ENCODE measurements around the gene HYPK.
"Not testable (repeated sequence)": the region's sequence is repeated elsewhere in the genome, so short reads cannot be mapped to it uniquely, and the experiment has no call there.

Gene HYPK

DNA sequence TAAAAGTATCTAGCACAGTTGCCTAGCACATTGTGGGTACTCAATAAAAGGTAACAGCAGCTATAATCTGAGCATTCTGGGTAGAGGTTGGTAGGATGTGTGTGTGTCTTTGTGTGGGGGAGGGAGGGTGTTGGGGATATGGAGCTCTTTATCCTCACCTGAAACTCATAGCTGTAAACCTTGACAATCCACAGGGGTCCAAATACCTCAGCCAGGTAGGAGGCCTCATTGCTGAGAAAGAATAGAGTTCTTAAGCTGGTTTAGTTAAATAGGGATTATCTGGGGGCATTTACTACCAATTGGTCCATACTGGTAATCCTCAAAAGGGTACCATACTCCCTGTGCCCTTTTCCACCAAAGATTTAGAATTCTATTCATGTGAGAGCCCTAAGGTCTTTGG, 4.4 kb upstream of the HYPK start:
- no peak for DNase-seq

DNA sequence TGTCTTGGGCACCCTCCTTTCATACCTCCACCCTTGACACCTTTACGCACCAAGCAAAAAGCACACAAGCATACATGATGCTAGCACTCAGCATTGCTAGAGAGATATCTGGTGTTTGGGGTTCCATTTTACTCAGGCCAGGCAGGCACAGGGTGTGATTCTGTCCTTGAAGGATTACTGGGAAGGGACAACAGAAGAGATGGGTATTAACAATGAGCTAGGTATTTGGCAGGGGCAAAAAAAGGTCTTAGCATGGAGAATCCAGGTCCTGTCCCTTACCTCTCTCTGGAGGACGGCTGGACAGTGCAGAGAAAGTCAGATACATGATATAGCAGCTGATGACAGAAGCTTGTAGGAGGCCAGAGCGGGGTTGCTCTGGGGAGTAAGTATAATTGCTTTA, 3.8 kb upstream of the HYPK start:
- no peak for DNase-seq

DNA sequence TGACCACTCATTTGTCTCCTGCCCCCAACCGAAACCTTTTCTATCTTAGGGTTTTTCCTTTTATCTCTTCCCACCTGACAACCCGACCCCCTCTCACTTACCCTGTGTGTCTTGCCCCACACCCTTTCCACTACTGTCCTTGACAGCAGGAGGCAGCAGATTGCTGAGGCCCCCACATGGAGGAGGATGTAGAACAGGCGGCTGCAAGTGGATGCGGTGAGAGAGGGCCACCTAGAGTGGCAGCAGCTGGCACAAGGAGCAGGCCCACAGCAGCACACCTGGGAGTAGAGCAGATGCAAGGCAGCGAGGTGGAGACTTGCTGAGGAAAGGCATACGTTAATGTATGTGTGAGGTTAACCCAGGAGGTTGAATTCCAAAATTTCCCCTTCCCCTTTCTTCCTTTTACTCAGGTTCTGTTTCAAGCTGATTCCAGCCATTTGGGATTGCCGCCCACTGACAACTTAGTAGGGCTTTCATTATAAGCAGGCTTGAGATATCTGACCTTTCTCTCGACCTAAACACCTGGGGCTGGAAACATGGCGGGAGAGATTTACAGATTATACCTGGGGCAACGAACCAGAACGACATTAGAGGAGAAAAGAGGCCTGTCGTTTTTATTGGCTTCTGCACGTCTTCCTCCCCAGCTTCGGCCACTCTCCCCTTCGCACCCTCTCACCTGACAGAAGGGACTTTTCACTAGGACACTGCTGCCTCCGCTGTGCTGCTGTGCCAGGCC, 1.0 kb upstream of the HYPK start:
- no peak for DNase-seq

DNA sequence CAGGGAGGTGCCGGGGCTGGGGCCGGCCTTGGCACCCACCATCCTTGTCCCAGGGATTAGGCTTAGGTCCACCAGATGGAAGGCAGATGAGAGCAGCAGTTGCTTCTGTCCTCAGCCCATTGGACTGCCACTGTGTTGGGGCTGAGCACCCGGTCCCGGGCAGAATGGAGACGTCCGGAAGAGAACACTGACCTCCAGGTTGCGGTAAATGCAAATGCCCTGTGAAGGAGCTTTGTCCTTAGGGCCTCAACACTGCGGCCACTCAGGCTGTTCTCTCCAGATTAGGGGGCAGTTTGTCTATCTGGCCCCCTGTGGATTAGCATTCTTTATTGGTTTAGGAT, 484 bp upstream of the HYPK start, which contains the start of gene SERINC4:
Gene SERINC4, minus strand, starts transcription at position 276 of the 341 bp plus-strand sequence. Its CDS starts 234 bp downstream, at position 42.
- no peak for DNase-seq

DNA sequence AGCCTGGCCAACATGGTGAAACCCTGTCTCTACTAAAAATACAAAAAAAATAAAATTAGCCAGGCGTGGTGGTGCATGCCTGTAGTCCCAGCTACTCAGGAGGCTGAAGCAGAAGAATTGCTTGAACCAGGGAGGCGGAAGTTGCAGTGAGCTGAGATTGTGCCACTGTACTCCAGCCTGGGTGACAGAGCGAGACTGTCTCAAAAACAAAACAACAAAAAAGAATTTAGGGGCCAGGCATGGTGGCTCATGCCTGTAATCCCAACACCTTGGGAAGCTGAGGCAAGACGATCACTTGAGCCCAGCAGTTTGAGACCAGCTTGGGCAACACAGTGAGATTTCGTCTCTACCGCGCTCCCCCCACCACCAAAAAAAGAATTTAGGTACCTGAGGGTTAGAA, 2.3 kb downstream of the HYPK start:
- not testable (repeated sequence) for DNase-seq

DNA sequence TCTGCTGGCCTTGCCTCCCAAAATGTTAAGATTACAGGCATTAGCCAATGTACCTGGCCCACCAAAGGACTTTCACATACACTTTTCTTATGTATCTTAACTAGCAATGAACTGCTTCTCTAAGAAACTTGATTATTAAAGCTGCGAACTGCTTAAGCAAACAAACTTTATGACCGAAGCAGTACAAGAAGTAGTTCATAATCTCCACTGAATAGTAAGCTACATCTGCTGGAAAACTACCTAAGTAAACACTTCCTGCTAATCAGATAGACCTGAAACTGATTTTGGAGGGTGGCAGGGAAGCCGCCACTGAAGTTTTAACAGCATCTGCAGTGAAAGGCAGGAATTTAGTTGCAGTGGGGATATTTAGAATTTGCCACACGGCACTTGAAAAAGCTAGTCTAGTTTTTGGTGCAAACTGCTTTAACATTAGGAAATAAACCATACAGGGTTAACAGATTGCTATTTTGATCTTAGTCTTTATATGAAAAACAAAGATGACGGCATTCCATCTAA, 8.1 kb downstream of the HYPK start:
- no peak for DNase-seq

DNA sequence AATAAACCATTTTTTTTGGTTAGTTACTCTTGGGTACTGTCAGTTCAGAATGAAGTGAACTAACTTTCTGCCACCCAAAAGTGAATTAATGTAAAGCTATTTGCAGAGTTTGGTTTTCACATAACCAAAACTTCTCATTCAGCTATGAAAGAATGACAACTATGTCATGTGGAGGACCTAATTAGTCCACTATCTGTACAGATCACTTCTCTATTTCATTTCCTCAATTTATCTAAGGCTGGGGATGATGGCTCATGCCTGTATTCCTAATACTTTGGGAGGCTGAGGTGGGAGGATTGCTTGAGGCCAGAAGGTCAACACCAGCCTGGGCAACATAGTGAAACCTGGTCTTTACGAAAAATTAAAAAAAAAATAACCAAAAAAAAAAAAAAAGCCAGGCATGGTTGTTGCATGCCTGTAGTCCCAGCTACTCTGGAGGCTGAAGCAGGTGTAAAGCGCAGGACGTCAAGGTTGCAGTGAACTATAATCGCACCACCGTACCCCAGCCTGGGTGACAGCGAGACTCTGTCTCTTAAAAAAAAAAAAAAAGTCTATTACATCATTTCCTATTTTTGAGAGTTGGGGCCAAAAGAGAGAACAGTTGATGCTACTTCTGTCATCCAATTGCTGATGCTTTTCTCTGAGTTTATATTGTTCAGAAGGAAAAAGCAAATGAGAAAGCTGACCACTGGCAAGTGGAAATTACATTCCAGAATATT, 8.7 kb downstream of the HYPK start:
- DNase-seq: no peak

DNA sequence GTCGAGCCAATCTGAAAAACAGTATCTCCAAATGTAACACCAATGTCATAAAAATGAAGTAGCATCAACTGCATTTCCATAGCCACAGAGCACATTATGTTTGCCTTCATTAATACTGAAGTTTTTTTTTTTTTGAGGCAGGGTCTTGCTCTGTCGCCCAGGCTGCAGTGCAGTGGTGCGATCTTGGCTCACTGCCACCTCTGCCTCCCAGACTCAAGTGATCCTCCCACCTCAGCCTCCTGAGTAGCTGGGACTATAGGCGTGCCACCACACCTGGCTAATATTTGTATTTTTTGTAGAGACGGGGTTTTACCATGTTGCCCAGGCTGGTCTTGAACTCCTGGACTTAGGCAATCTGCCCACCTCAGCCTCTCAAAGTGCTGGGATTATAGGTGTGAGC, 14.7 kb downstream of the HYPK start:
- not testable (repeated sequence) for DNase-seq

DNA sequence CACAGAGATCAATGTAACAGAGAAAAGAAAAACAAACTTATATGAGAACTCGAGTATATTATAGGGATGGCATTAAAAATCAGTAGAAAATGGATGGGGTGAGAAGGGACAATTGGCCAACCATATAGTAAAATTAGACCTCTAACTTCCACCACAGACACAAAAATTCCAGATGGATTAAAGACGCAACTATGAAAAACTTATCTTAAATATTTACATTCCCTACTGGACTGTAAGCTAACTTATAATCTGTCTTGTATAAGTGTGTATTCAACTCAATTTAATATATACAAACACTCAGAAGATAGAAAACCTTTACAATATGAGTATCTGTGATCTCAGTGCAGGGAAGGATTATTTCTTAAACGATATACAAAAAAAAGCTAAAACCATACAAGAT, 21.1 kb downstream of the HYPK start:
- no peak for DNase-seq

DNA sequence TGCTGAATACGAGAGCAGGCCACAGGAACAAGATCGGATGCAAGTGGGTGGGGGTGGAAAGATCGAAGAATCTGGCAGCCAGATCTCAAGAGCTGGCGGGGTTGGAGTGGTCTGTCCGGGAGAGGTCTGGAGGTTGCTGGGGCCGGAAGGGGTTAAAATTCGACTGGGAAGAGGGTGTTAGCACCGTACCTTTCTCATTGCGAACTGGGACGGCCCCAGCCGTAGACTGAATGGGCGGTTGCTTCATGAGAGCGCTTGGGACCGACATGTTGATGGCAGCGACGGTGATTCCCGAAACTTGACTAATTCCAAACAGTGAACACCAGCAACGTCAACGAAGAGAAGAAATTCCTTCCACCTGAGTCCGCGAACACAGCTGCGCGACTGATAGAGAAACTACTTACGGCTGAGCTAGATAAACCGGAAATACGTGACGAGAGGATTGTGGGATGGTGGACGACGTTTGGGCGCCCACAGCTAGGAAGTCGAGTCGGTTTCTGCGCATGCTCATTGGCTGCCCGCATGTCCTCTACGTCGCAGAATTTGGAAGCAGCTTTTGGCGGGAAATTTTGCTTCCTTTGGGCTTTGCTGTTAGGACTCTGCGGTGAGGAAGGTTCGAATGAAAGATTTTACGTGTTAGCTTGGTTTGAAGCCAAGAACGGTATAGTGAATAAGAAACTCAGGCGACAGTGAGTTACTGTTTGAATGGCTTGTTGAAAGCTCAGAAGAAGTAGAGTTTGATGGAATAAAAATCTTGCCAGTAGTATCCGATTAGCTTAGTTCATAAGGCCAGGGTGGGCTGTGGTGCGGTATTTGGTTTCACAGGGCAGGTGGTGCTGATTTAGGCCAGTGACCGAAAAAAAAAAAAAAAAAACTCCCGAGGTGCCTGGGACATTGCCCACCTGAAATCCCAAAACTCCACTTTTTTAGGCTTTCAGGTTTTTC, 24.2 kb downstream of the HYPK start, which contains the start of gene MFAP1:
Gene MFAP1, minus strand, starts transcription at position 389 of the 945 bp plus-strand sequence. Its CDS starts 121 bp downstream, at position 268.
- DNase-seq: peak; percentile 90 to 92

DNA sequence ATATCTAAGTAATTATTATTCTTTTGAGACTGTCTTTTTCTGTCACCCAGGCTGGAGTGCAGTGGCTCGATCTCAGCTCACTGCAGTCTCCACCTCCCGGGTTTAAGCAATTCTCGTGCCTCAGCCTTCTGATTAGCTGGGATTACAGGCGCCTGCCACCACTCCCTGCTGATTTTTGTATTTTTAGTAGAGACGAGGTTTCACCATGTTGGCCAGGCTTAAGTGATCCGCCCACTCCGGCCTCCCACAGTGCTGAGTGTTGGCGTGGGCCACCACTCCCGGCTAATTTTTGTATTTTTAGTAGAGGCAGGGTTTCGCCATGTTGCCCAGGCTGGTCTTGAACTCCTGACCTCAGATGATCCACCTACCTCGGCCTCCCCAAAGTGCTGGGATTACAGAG, 24.9 kb downstream of the HYPK start:
- not testable (repeated sequence) for DNase-seq

DNA sequence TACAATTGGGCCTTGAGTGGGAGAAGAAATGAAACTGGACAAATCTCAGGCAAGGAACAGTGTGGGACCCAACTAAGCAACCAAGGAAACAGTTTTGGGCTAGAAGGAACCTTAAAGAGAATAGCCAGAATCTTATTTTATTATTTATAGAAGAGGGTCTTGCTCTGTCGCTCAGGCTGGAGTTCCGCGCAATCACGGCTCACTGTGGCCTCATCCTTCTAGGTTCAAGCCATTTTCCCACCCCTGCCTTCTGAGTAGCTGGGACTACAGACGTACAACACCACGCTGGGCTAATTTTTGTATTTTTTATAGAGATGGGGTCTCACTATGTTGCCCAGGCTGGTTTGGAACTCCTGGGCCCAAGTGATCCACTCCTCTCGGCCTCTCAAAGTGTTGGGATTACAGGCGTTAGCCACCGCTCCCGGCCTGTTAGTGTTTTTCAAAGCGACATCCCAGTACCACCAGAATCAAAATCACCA, 25.7 kb downstream of the HYPK start:
- no peak for DNase-seq

DNA sequence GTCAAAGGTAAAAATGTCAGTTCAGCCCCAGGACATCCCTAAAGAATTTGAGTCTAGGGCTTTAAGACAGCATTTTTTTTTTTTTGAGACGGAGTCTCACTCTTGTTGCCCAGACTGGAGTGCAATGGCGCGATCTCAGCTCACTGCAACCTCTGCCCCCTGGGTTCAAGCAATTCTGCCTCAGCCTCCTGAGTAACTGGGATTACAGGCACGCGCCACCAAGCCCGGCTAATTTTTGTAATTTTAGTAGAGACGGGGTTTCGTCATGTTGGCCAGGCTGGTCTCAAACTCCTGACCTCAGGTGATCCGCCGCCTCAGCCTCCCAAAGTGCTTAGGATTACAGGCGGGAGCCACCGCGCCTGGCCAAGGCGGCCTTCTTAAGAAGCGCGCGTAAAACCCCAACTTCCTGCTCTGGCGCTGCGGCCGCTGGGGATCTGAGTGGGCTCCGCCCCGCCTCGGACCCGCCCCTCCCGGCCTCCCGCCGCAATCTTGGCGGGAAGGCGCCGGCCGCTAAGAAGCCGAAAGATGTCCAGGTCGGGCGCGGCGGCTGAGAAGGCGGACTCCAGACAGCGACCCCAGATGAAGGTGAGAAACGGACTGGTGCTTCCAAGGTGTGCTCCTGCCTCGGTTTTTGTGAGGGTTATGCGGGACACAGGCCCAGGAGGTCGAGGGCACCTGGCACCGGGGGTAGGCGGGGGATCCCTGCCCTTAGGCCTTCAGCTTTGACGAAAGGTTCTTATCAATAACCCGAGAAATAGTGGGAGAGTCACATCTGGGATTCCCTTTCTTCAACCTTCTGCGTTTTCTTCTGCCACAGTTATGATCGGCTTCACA, 26.3 kb downstream of the HYPK start, which contains the start of gene WDR76:
Gene WDR76, plus strand, starts transcription at position 495 of the 834 bp plus-strand sequence. Its CDS starts 31 bp downstream, at position 526.
- DNase-seq: peak; percentile 46 to 53

DNA sequence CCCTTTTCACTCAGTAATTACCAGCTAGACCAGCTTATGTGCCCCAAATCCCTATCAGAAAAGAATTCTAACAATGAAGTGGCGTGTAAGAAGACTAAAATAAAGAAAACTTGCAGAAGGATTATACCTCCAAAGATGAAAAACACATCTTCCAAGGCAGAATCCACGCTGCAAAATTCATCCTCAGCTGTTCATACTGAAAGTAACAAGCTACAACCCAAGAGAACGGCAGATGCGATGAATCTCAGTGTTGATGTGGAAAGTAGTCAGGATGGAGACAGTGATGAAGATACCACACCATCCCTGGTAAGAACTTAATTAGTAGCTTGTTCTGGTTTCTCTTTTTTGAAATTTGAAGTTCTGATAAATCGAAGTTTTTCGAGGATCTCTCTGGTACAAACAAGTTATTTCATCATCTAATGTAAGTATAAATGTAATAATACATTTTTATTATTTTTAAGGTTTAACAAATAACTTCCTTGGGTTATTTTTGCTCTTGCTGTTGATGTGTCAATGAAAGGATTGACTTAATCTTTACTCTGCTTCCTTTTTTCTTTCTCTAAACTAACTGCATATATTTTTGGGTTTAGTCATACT, 27.8 kb downstream of the HYPK start:
- DNase-seq: no peak

DNA sequence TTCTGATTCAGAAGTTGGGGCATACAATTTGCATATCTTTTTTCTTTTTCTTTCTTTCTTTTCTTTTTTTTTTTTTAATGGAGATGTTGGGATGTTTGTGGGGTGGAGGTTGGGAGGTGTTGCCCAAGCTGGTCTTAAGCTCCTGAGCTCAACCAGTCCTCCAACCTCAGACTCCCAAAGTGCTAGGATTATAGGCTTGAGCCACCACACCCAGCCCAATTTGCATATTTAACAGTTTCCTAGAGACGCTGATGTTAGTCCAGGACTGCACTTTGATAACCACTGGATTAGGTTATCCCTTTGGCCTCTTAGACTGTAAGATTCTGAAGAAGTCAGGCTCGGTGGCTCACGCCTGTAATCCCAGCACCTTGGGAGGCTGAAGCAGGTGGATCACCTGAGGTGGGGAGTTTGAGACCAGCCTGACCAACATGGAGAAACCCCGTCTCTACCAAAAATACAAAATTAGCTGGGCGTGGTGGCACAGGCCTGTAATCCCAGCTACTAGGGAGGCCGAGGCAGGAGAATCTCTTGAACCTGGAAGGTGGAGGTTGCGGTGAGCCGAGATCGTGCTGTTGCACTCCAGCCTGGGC, 29.6 kb downstream of the HYPK start:
- not testable (repeated sequence) for DNase-seq

DNA sequence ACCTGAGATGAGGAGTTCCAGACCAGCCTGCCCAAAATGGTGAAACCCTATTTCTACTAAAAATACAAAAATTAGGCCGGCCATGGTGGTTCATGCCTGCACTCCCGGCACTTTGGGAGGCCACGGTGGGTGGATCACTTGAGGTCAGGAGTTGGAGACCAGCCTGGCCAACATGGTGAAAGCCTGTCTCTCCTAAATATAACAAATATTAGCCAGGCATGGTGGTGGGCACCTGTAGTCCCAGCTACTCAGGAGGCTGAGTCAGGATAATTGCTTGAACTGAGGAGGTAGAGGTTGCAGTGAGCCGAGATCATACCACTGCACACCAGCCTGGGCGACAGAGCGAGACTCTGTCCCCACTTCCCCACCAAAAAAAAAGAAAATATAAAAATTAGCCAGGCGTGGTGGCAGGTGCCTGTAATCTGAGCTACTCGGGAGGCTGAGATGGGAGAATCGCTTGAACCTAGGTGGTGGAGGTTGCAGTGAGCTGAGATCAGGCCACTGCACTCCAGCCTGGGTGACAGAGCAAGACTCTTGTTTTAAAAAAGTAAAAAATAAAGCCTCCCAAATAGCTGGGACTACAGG, 30.4 kb downstream of the HYPK start:
- not testable (repeated sequence) for DNase-seq

DNA sequence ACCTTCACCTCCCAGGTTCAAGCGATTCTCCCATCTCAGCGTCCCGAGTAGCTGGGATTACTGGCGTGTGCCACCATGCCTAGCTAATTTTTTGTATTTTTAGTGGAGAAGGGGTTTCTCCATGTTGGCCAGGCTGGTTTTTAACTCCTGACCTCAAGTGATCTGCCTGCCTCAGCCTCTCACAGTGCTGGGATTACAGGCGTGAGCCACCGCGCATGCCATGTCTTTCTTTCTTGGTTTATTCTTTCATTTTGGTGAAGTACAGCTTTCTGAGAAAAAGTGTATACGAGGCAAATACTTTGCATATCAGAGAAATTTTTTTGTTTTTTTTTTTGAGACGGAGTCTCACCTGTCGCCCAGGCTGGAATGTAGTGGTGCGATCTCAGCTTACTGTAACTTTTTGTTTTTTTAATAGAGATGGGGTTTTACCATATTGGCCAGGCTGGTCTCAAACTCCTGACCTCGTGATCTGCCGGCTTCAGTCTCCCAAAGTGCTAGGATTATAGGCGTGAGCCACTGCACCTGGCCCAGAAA, 31.2 kb downstream of the HYPK start:
- DNase-seq: not testable (repeated sequence)

DNA sequence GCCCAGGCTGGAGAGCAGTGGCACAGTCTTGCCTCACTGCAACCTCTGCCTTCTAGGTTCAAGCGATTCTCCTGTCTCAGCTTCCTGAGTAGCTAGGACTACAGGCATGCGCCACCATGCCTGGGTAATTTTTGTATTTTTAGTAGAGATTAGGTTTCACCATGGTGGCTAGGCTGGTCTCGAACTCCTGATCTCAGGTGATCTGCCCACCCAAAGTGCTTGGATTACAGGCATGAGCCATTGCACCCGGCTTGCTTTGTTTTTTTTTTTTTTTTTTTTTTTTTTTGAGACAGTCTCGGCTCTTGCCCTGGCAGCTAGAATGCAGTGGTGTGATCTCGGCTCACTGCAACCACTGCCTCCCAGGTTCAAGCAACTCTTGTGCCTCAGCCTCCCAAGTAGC, 32.1 kb downstream of the HYPK start:
- DNase-seq: not testable (repeated sequence)

DNA sequence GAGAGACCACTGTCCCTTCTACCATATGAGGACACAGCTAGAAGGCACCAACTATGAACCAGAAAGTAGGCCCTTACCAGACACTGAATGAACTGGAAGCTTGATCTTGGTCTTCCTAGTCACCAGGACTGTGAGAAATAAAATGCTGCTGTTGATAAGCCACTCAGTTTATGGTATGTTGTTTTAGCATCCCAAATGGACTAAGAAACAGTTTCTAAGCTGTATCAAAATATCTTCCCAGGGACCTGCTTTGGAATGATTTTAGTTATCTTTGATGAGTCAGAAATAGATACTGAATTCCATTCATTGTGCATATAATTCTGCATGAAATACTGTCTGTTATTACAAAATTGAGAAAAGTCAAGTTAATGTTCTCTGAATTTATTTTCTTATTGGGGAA, 45.0 kb downstream of the HYPK start:
- DNase-seq: no peak

DNA sequence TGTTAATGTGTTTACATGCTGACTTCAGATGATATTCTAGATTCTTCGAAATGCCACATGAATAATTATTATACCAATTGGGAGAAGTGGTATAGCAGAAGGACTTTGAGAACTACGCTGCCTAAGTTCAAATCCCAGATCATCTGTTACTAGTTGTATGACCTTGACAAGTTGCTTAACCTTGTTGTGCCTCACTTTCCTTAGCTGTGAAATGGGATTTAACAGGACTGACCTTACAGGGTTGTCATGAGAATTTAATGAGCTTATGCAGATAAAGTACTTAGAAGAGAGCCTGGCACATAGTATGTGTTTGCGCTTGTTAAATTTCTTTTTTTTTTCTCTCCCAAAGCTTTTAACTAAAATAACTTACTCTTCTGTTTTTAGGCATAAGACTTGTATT, 50.9 kb downstream of the HYPK start:
- no peak for DNase-seq

All from Kasumi-1 (cell line).